Retinal pigment epithelial cell (primary cell): Measurements from ENCODE around the gene SAE1.
A peak's percentile ranks its signal among the peaks of the same experiment; 100 is the strongest.
"Not testable (repeated sequence)": the region's sequence is repeated elsewhere in the genome, so short reads cannot be mapped to it uniquely, and the experiment has no call there.

Experiments
- DNase-seq: peaks from one replicate; pipeline ENCODE4 v3.0.0-alpha.2; 2010; ENCODE audit warnings: low read depth
- H3K4me3 ChIP-seq: 2 replicates; pipeline ENCODE4 v1.5.1; 2011; ENCODE audit warnings: mild to moderate bottlenecking, low read length, control low read depth, moderate library complexity
- CTCF ChIP-seq: conservative IDR thresholded peaks from 2 replicates; pipeline ENCODE4 v1.5.1; 2011; ENCODE audit warnings: low read depth, low read length, control low read depth, inconsistent platforms

Gene SAE1

GRCh38 chr19:47243364-47243775, 112.7 kb downstream of the SAE1 start:
- peak overlapping the region; percentile 30 for H3K4me3 ChIP-seq
- no peak for TF ChIP-seq CTCF
- DNase-seq = no peak

GRCh38 chr19:47243776-47244547, 113.3 kb downstream of the SAE1 start:
- DNase-seq = peak; percentile 79
- H3K4me3 ChIP-seq = peak overlapping the region; percentile 33
- peak; percentile 89 for TF ChIP-seq CTCF

GRCh38 chr19:47247308-47247990, 116.8 kb downstream of the SAE1 start:
- TF ChIP-seq CTCF = peak; percentile 92
- no peak overlapping the region for H3K4me3 ChIP-seq
- no peak for DNase-seq

GRCh38 chr19:47253016-47253415, 122.4 kb downstream of the SAE1 start:
- H3K4me3 ChIP-seq, DNase-seq: not testable (repeated sequence)

GRCh38 chr19:47253467-47253881, 122.8 kb downstream of the SAE1 start:
- TF ChIP-seq CTCF = no peak
- no peak overlapping the region for H3K4me3 ChIP-seq
- DNase-seq = peak; percentile 91

GRCh38 chr19:47253970-47254369, 123.3 kb downstream of the SAE1 start:
- no peak for TF ChIP-seq CTCF
- no peak for DNase-seq
- no peak overlapping the region for H3K4me3 ChIP-seq

- peak; percentile 85 for DNase-seq
- TF ChIP-seq CTCF = no peak
- peak within 1 kb of the TSS; percentile 69 for H3K4me3 ChIP-seq
These were observed 125.5 kb downstream of the SAE1 start, which contains the start of gene CCDC9 for GRCh38 chr19:47255879-47256692. TSS of gene CCDC9 (plus strand) at chr19:47256525. CDS start at chr19:47258401, 1,876 bp downstream.
